ENCODE data around the gene FKBP3.
A peak's percentile ranks its signal among the peaks of the same experiment; 100 is the strongest.

FKBP3 gene

GRCh38 chr14:45112896-45113781 lies 21.1 kb downstream of the FKBP3 start:
- H3K9ac ChIP-seq (ENCODE audit: low read depth, low read length), result no peak overlapping the region
- no peak overlapping the region for H3K4me3 ChIP-seq (ENCODE audit: low read length)
- H3K27me3 ChIP-seq (ENCODE audit: insufficient read depth, low read length), result no peaks in the 10 kb centered on the region
- no peaks in the 10 kb centered on the region for H3K4me1 ChIP-seq (ENCODE audit: insufficient read depth, low read length)
- H3K9me3 ChIP-seq (ENCODE audit: insufficient read depth, low read depth, low read length), result no peaks in the 10 kb centered on the region
- H3K27ac ChIP-seq (ENCODE audit: low read length), result no peak overlapping the region
- H3K36me3 ChIP-seq (ENCODE audit: insufficient read depth, low read depth, low read length), result peaks cover 98% of the 10 kb centered on the region

- no peak overlapping the region for H3K4me3 ChIP-seq (ENCODE audit: low read length)
- no peaks in the 10 kb centered on the region for H3K9me3 ChIP-seq (ENCODE audit: insufficient read depth, low read depth, low read length)
- H3K27me3 ChIP-seq (ENCODE audit: insufficient read depth, low read length), result no peaks in the 10 kb centered on the region
- H3K9ac ChIP-seq (ENCODE audit: low read depth, low read length), result no peak overlapping the region
- peaks cover 96% of the 10 kb centered on the region for H3K36me3 ChIP-seq (ENCODE audit: insufficient read depth, low read depth, low read length)
- H3K4me1 ChIP-seq (ENCODE audit: insufficient read depth, low read length), result no peaks in the 10 kb centered on the region; the same call in 1 of the 2 replicates
- no peak overlapping the region for H3K27ac ChIP-seq (ENCODE audit: low read length)
Observed at GRCh38 chr14:45104561-45104960, 29.7 kb downstream of the FKBP3 start.

GRCh38 chr14:45103806-45104205 lies 30.5 kb downstream of the FKBP3 start:
- H3K9ac ChIP-seq (ENCODE audit: low read depth, low read length), result no peak overlapping the region
- peaks cover 96% of the 10 kb centered on the region for H3K36me3 ChIP-seq (ENCODE audit: insufficient read depth, low read depth, low read length)
- H3K27ac ChIP-seq (ENCODE audit: low read length), result no peak overlapping the region
- no peak overlapping the region for H3K4me3 ChIP-seq (ENCODE audit: low read length)
- no peaks in the 10 kb centered on the region for H3K27me3 ChIP-seq (ENCODE audit: insufficient read depth, low read length)
- H3K4me1 ChIP-seq (ENCODE audit: insufficient read depth, low read length), result no peaks in the 10 kb centered on the region; the same call in 1 of the 2 replicates
- H3K9me3 ChIP-seq (ENCODE audit: insufficient read depth, low read depth, low read length), result no peaks in the 10 kb centered on the region

DNA sequence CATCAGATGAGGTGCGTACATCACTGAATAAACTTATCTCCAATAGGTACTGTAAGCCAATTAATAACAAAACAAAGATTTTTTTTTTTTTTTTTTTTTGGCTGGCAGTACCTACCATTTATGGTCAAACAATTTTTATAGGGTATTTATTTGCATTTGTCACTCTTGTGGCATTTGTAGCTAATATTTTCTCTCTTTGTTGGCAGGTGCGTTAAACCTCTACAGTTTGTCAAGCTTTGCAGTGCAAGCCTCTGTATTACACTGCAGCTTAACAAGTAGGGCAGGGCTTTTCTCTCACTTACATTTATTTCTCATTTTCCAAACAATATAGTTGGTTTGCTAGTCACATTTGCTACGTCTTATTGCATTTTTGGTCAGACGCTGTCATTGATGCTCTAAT lies 38.1 kb downstream of the FKBP3 start:
- H3K27ac ChIP-seq (ENCODE audit: low read length), result no peak overlapping the region
- H3K36me3 ChIP-seq (ENCODE audit: insufficient read depth, low read depth, low read length), result peaks cover 63% of the 10 kb centered on the region
- H3K27me3 ChIP-seq (ENCODE audit: insufficient read depth, low read length), result no peaks in the 10 kb centered on the region
- no peak overlapping the region for H3K4me3 ChIP-seq (ENCODE audit: low read length)
- H3K9ac ChIP-seq (ENCODE audit: low read depth, low read length), result no peak overlapping the region
- no peaks in the 10 kb centered on the region for H3K4me1 ChIP-seq (ENCODE audit: insufficient read depth, low read length)
- H3K9me3 ChIP-seq (ENCODE audit: insufficient read depth, low read depth, low read length), result no peaks in the 10 kb centered on the region

- no peak overlapping the region for H3K27ac ChIP-seq (ENCODE audit: low read length)
- no peaks in the 10 kb centered on the region for H3K9me3 ChIP-seq (ENCODE audit: insufficient read depth, low read depth, low read length)
- no peaks in the 10 kb centered on the region for H3K27me3 ChIP-seq (ENCODE audit: insufficient read depth, low read length)
- no peak overlapping the region for H3K4me3 ChIP-seq (ENCODE audit: low read length)
- H3K9ac ChIP-seq (ENCODE audit: low read depth, low read length), result no peak overlapping the region
- H3K4me1 ChIP-seq (ENCODE audit: insufficient read depth, low read length), result no peaks in the 10 kb centered on the region
- H3K36me3 ChIP-seq (ENCODE audit: insufficient read depth, low read depth, low read length), result peaks cover 52% of the 10 kb centered on the region
Observed at GRCh38 chr14:45095143-45095542, 39.1 kb downstream of the FKBP3 start.

GRCh38 chr14:45094275-45094674 lies 40.0 kb downstream of the FKBP3 start:
- no peaks in the 10 kb centered on the region for H3K27me3 ChIP-seq (ENCODE audit: insufficient read depth, low read length)
- H3K9me3 ChIP-seq (ENCODE audit: insufficient read depth, low read depth, low read length), result no peaks in the 10 kb centered on the region
- no peak overlapping the region for H3K27ac ChIP-seq (ENCODE audit: low read length)
- H3K4me1 ChIP-seq (ENCODE audit: insufficient read depth, low read length), result no peaks in the 10 kb centered on the region
- no peak overlapping the region for H3K9ac ChIP-seq (ENCODE audit: low read depth, low read length)
- no peak overlapping the region for H3K4me3 ChIP-seq (ENCODE audit: low read length)
- peaks cover 43% of the 10 kb centered on the region for H3K36me3 ChIP-seq (ENCODE audit: insufficient read depth, low read depth, low read length)

- H3K9me3 ChIP-seq (ENCODE audit: insufficient read depth, low read depth, low read length), result no peaks in the 10 kb centered on the region
- no peak overlapping the region for H3K4me3 ChIP-seq (ENCODE audit: low read length)
- peaks cover 24% of the 10 kb centered on the region for H3K36me3 ChIP-seq (ENCODE audit: insufficient read depth, low read depth, low read length)
- no peak overlapping the region for H3K27ac ChIP-seq (ENCODE audit: low read length)
- H3K4me1 ChIP-seq (ENCODE audit: insufficient read depth, low read length), result peaks cover 2% of the 10 kb centered on the region; the same call in 1 of the 2 replicates
- no peak overlapping the region for H3K9ac ChIP-seq (ENCODE audit: low read depth, low read length)
- no peaks in the 10 kb centered on the region for H3K27me3 ChIP-seq (ENCODE audit: insufficient read depth, low read length)
Observed at GRCh38 chr14:45091710-45092109, 42.6 kb downstream of the FKBP3 start.

GRCh38 chr14:45089813-45090212 lies 44.5 kb downstream of the FKBP3 start:
- Histone ChIP-seq H3K9ac (ENCODE audit: low read depth, low read length) (no peak overlapping the region), H3K9me3 (ENCODE audit: insufficient read depth, low read depth, low read length) (no peaks in the 10 kb centered on the region), H3K36me3 (ENCODE audit: insufficient read depth, low read depth, low read length) (peaks cover 6% of the 10 kb centered on the region; the same call in 1 of the 2 replicates), H3K4me1 (ENCODE audit: insufficient read depth, low read length) (peaks cover 8% of the 10 kb centered on the region; the same call in 1 of the 2 replicates), H3K4me3 (ENCODE audit: low read length) (no peak overlapping the region), H3K27me3 (ENCODE audit: insufficient read depth, low read length) (no peaks in the 10 kb centered on the region), H3K27ac (ENCODE audit: low read length) (no peak overlapping the region)

- Histone ChIP-seq H3K27ac (ENCODE audit: low read length) (no peak overlapping the region), H3K9ac (ENCODE audit: low read depth, low read length) (peak overlapping the region; percentile 93), H3K36me3 (ENCODE audit: insufficient read depth, low read depth, low read length) (0 out of 2 replicates have a peak, but pooled peaks cover 6% of the 10 kb centered on the region), H3K4me1 (ENCODE audit: insufficient read depth, low read length) (peaks cover 12% of the 10 kb centered on the region; the same call in 1 of the 2 replicates), H3K9me3 (ENCODE audit: insufficient read depth, low read depth, low read length) (no peaks in the 10 kb centered on the region), H3K27me3 (ENCODE audit: insufficient read depth, low read length) (no peaks in the 10 kb centered on the region), H3K4me3 (ENCODE audit: low read length) (peak overlapping the region; percentile 86)
Observed at GRCh38 chr14:45084946-45085346, 49.3 kb downstream of the FKBP3 start.

- peak within 1 kb of the TSS; percentile 86 for H3K4me3 ChIP-seq (ENCODE audit: low read length)
- H3K9me3 ChIP-seq (ENCODE audit: insufficient read depth, low read depth, low read length), result no peaks in the 10 kb centered on the region
- H3K27me3 ChIP-seq (ENCODE audit: insufficient read depth, low read length), result no peaks in the 10 kb centered on the region
- H3K36me3 ChIP-seq (ENCODE audit: insufficient read depth, low read depth, low read length), result 0 out of 2 replicates have a peak, but pooled peaks cover 6% of the 10 kb centered on the region
- peaks cover 12% of the 10 kb centered on the region; the same call in 1 of the 2 replicates for H3K4me1 ChIP-seq (ENCODE audit: insufficient read depth, low read length)
- peak within 1 kb of the TSS; percentile 72 for H3K27ac ChIP-seq (ENCODE audit: low read length)
- peak within 1 kb of the TSS; percentile 93 for H3K9ac ChIP-seq (ENCODE audit: low read depth, low read length)
Observed at GRCh38 chr14:45083976-45084722, 50.1 kb downstream of the FKBP3 start, which contains the start of gene PRPF39. Gene PRPF39, plus strand, starts transcription at chr14:45084116. Its CDS starts 11,124 bp downstream, at chr14:45095240.

GRCh38 chr14:45083617-45083975 lies 50.7 kb downstream of the FKBP3 start:
- H3K27ac ChIP-seq (ENCODE audit: low read length), result no peak overlapping the region
- no peaks in the 10 kb centered on the region for H3K27me3 ChIP-seq (ENCODE audit: insufficient read depth, low read length)
- peak overlapping the region; percentile 76; the same call in 1 of the 2 replicates for H3K9ac ChIP-seq (ENCODE audit: low read depth, low read length)
- H3K9me3 ChIP-seq (ENCODE audit: insufficient read depth, low read depth, low read length), result no peaks in the 10 kb centered on the region
- peak overlapping the region; percentile 86 for H3K4me3 ChIP-seq (ENCODE audit: low read length)
- H3K36me3 ChIP-seq (ENCODE audit: insufficient read depth, low read depth, low read length), result 0 out of 2 replicates have a peak, but pooled peaks cover 2% of the 10 kb centered on the region
- peaks cover 12% of the 10 kb centered on the region; the same call in 1 of the 2 replicates for H3K4me1 ChIP-seq (ENCODE audit: insufficient read depth, low read length)
